Pancreas (tissue), 10 donors: Measurements from ENCODE around the gene ADAD1. TPM values are rescaled to one million over a fixed set of nuclear protein-coding genes. Genes with fewer than 3 reads are reported as not detected.

Experiments used
- ATAC-seq, 4 donors: fragments of 200-7000 bp; cut with Tn5 transposase; one replicate each; pipeline versions ENCODE4 v1.8.0 to v1.9.1; 2020; ENCODE audit warnings: mild to moderate bottlenecking in 4 of 4, moderate library complexity in 4 of 4
- DNase-seq, 6 donors: peaks; one replicate each; pipeline ENCODE4 v3.0.0-alpha.2; 2020
- FAIRE-seq: peaks from 2 replicates; lab custom pipeline; 2012; peaks lifted over from hg19 to GRCh38; lab: Jason Lieb, UNC
- H3K27ac ChIP-seq, 4 donors: fragments of 200-600 bp; sonication (generic); 1 replicate in 3 of 4; 2 replicates in 1 of 4; pipeline versions ENCODE4 v1.5.0 to v1.8.0; 2020
- H3K27me3 ChIP-seq, 4 donors: fragments of 200-600 bp; one replicate each; pipeline ENCODE4 v1.8.0; 2021
- H3K36me3 ChIP-seq, 3 donors: fragments of 200-600 bp; sonication (generic) in 1 of 3; one replicate each; pipeline versions ENCODE4 v1.5.0 to v1.8.0; 2020 to 2021
- H3K4me1 ChIP-seq, 3 donors: fragments of 200-600 bp; one replicate each; pipeline ENCODE4 v1.8.0; 2021
- H3K4me3 ChIP-seq, 4 donors: fragments of 200-600 bp; sonication (generic) in 2 of 4; one replicate each; pipeline versions ENCODE4 v1.5.0 to v1.8.0; 2020 to 2021
- H3K9me3 ChIP-seq, 4 donors: fragments of 200-600 bp; one replicate each; pipeline ENCODE4 v1.8.0; 2021
- CTCF ChIP-seq, 4 donors: fragments of 200-600 bp; sonication (generic) in 3 of 4; IDR thresholded peaks; one replicate each; pipeline versions ENCODE4 v1.5.0 to v1.8.0; 2021; ENCODE audit warnings: antibody characterized with exemption in 4 of 4
- WGBS, 2 donors: extraction: QIAGEN DNeasy Blood & Tissue Kit; methylation state at CpG; one replicate each; pipeline ENCODE4 v1.1.7; 2013; 5-methylcytosine and 5-hydroxymethylcytosine counted together
- intact Hi-C, 3 donors: fragments of 100-400 bp; cut with DNase I; formaldehyde crosslinking; loops; one replicate each; pipeline versions ENCODE4 v1.11.1 to v1.14.2; 2022
- polyA plus RNA-seq, 2 donors: library from polyadenylated mRNA; stranded (reverse); fragments of 200-250 nt; gene quantifications; one replicate each; pipeline ENCODE4 v1.2.3, GENCODE V29; 2013
- total RNA-seq, 6 donors: library from RNA; stranded (reverse); fragmentation: NEBNext Ultra II Directional in 4 of 6; extraction: Animal tissue kit (Norgen Biotek cat#: 25700) in 4 of 6; gene quantifications; one replicate each; pipeline versions ENCODE4 v1.2.1 to v1.2.4, GENCODE V29; 2021 to 2023
- donor health status: healthy with polysubstance abuse.
- donor health status: DM: no; HTN: no; CAD: no; lungs with moderate emphysema.
- donor health status: DM: no; HTN: no; CAD: no.
- donor health status: control.
- donor health status: control.
- donor health status: Bipolar disorder and iron deficiency.
- donor health status: DM: yes; HTN: yes; CAD: no.
- donor health status: DM: no; HTN: no; CAD: no.
- donor health status: DM: no; HTN: no; CAD: no.
- donor health status: DM: yes; HTN: yes; CAD: no.

ADAD1 gene
- total and polyA plus RNA-seq, 8 donors, result not detected

- 66 to 68% methylated on average over 1 of the region's 1 CpG for WGBS, 2 donors
- no peak for FAIRE-seq
Measured at GRCh38 chr4:122377352-122377751, 1.5 kb upstream of the ADAD1 start.

DNA sequence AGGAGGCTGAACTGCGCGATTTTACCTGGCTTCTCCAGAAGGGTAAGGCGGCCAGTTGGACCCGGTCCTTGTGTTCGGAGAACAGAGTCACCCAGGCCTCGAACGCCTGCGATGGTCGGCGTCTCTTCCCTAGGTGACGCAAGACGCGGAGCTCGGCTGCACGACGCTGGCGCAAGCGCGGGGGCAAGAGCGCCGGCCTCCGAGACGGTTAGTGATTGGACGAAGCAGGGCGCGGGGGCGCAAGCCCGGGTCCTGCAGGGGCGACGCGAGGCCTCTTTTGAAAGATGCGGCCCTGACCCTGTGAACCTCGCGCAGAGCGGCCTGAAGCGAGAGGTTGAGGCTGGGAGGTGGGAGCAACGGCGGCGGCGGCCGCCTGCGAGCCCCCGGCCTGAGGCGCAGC is 428 bp downstream of the ADAD1 start:
- intact Hi-C loops, result no loop called here
- FAIRE-seq (no peak), DNase-seq (peak in 1 of 6 donors; percentile 34), ATAC-seq (no peak)
- Histone ChIP-seq H3K27me3 (no peaks in the 10 kb centered on the region), H3K36me3 (no peaks in the 10 kb centered on the region), H3K9me3 (no peaks in the 10 kb centered on the region), H3K27ac (no peak overlapping the region), H3K4me3 (no peak overlapping the region), H3K4me1 (no peaks in the 10 kb centered on the region)
- WGBS, 2 donors, result 89 to 90% methylated on average over 40 to 44 of the region's 44 CpGs
- no peak for TF ChIP-seq CTCF (IDR thresholded peaks at IDR 0.05)

More at GRCh38 chr4:122377352-122377751, 1.5 kb upstream of the ADAD1 start:
- Histone ChIP-seq H3K27me3 (no peaks in the 10 kb centered on the region), H3K36me3 (no peaks in the 10 kb centered on the region), H3K4me3 (no peak overlapping the region), H3K4me1 (no peaks in the 10 kb centered on the region), H3K27ac (no peak overlapping the region), H3K9me3 (no peaks in the 10 kb centered on the region)
- ATAC-seq (no peak), DNase-seq (no peak)
- no peak for TF ChIP-seq CTCF (IDR thresholded peaks at IDR 0.05)
- intact Hi-C loops, result no loop called here

DNA sequence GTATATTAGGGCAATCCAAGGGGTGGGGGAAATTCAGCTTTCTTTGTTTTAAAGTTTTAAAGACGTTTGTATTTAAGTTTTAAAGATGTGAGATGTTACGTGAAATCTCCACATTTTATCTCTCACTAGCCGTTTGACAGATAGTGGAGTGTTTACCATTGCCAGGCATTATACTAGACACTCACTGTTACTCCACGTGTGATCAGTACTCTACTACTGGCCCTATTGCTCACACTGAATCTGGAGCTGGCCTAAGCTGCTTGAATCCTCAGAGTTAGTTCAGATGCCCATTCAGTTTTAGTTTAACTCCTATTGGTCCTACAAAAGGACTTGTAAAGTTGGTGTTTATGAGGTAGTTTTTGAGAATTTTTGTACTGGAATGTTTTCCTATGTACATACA is 4.5 kb downstream of the ADAD1 start:
- H3K27me3 ChIP-seq, result no peaks in the 10 kb centered on the region
- no peaks in the 10 kb centered on the region for H3K9me3 ChIP-seq
- H3K36me3 ChIP-seq, result no peaks in the 10 kb centered on the region
- DNase-seq, result no peak
- TF ChIP-seq CTCF (IDR thresholded peaks at IDR 0.05), result no peak
- no peak overlapping the region for H3K27ac ChIP-seq
- intact Hi-C loops, result no loop called here
- 39 to 41% methylated on average over 4 of the region's 4 CpGs for WGBS, 2 donors
- H3K4me3 ChIP-seq, result no peak overlapping the region
- FAIRE-seq, result no peak
- ATAC-seq, result no peak
- H3K4me1 ChIP-seq, result no peaks in the 10 kb centered on the region

DNA sequence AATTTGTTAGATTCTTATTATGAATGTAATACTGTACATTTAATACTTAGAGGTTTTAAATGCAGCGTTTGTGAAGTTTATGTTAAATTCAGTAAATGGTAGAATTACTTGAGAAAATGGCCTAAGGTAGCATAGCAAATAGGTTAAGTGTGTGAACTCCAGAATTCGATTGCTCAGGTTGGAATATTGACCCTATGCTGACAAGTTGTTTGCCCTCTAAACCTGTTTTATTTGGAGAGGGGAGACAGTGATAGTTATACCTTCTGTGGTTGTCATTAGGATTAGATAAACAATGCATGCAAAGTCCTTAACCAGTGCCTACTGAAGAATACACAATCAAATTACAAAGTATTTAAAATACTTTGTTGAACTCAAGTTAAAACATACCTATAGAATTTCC is 5.4 kb downstream of the ADAD1 start:
- TF ChIP-seq CTCF (IDR thresholded peaks at IDR 0.05), result no peak
- no peak for ATAC-seq
- H3K27ac ChIP-seq, result no peak overlapping the region
- no peak overlapping the region for H3K4me3 ChIP-seq
- no peaks in the 10 kb centered on the region for H3K36me3 ChIP-seq
- no peak for DNase-seq
- no peaks in the 10 kb centered on the region for H3K27me3 ChIP-seq
- H3K4me1 ChIP-seq, result no peaks in the 10 kb centered on the region
- intact Hi-C loops, result no loop called here
- FAIRE-seq, result no peak
- 19 to 21% methylated on average over 2 of the region's 2 CpGs for WGBS, 2 donors
- no peaks in the 10 kb centered on the region for H3K9me3 ChIP-seq

DNA sequence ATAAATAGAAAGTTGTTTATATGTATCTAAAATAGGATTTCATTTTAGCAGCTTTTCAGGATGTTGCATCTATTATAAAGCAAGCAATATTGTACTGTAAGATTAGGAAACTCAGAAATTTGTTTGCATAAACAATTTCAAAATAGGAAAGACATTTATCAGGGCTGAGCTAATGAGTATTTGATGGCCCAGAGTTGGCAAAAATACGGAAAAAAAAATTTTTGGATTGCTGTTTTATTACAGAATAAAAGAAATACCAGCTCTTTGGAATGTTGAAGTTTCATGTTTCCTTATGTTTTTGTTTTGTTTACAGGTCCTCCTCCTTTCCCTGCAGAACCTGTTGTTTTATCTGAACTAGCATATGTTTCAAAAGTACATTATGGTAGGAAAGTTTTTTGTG is 14.5 kb downstream of the ADAD1 start:
- no peaks in the 10 kb centered on the region for H3K9me3 ChIP-seq
- intact Hi-C loops, result no loop called here
- no peaks in the 10 kb centered on the region for H3K4me1 ChIP-seq
- ATAC-seq (no peak), DNase-seq (no peak), FAIRE-seq (no peak)
- H3K4me3 ChIP-seq, result no peak overlapping the region
- TF ChIP-seq CTCF (IDR thresholded peaks at IDR 0.05), result no peak
- no peaks in the 10 kb centered on the region for H3K36me3 ChIP-seq
- no peaks in the 10 kb centered on the region for H3K27me3 ChIP-seq
- 8 to 18% methylated on average over 1 of the region's 1 CpG for WGBS, 2 donors
- no peak overlapping the region for H3K27ac ChIP-seq
